GM12878 (cell line): ENCODE measurements around the gene HS3ST5. TPM values are rescaled to one million over a fixed set of nuclear protein-coding genes. Genes with fewer than 3 reads are reported as not detected.

ENCODE experiments used
- ATAC-seq: fragments of 200-7000 bp; cut with Tn5 transposase; 3 replicates; pipeline ENCODE4 v1.9.1; 2020; ENCODE audit warnings: mild to moderate bottlenecking, moderate library complexity
- BruUV-seq: library from RNA; stranded (reverse); fragments of 400-500 nt; replicated peaks from 2 replicates; lab custom pipeline; 2021; lab: Mats Ljungman, UMichigan
- CTCF ChIA-PET: fragments of 300-600 bp; sonication (Branson Sonifier 250); formaldehyde crosslinking; extraction: SDS; loops from one replicate; lab custom pipeline; 2021; ENCODE audit warnings: inconsistent platforms; lab: Yijun Ruan, JAX
- POLR2A ChIA-PET: fragments of 350-600 bp; formaldehyde crosslinking; extraction: SDS; loops from one replicate; lab custom pipeline; 2021; ENCODE audit warnings: inconsistent platforms; lab: Charles Lee
- RAD21 ChIA-PET: fragments of 300-600 bp; sonication (Branson Sonifier 250); formaldehyde crosslinking; loops from one replicate; lab custom pipeline; 2023; ENCODE audit warnings: antibody characterized with exemption; ENCODE audit not compliant: unreplicated experiment; lab: Charles Lee
- SMC1A ChIA-PET: fragments of 300-600 bp; sonication (Branson Sonifier 250); formaldehyde crosslinking; loops from one replicate; lab custom pipeline; 2023; ENCODE audit not compliant: unreplicated experiment, uncharacterized antibody; lab: Charles Lee
- DNase-seq: peaks from one replicate; pipeline ENCODE4 v3.0.0-alpha.2; 2011; ENCODE audit warnings: low read depth, low spot score
- FAIRE-seq: peaks from 3 replicates; lab custom pipeline; 2011; peaks lifted over from hg19 to GRCh38; lab: Jason Lieb, UNC
- H2AFZ ChIP-seq: 2 replicates; pipeline ENCODE4 v1.6.0; 2011; ENCODE audit warnings: low read depth, low read length, control low read depth; ENCODE audit not compliant: control insufficient read depth
- H3K27ac ChIP-seq: 2 replicates; pipeline ENCODE4 v1.5.1; 2011; ENCODE audit warnings: control low read depth; ENCODE audit not compliant: control insufficient read depth, insufficient read depth
- H3K27me3 ChIP-seq, 2 experiments: replicated peaks in 1 of 2; 2 replicates each; pipeline versions ENCODE4 v1.6.0 to v1.6.1; 2011; ENCODE audit warnings: low read length in 1 of 2; ENCODE audit not compliant: control insufficient read depth in 2 of 2, insufficient read depth in 2 of 2
- H3K36me3 ChIP-seq, 2 experiments: 2 replicates each; pipeline ENCODE4 v1.5.1; 2011; ENCODE audit warnings: low read length in 1 of 2; ENCODE audit not compliant: control insufficient read depth in 2 of 2, insufficient read depth in 2 of 2
- H3K4me1 ChIP-seq: 2 replicates; pipeline ENCODE4 v1.6.1; 2011; ENCODE audit warnings: mild to moderate bottlenecking, low read length, moderate library complexity, mixed read lengths; ENCODE audit not compliant: control insufficient read depth, insufficient read depth
- H3K4me2 ChIP-seq: 2 replicates; pipeline ENCODE4 v1.6.0; 2011; ENCODE audit warnings: control low read depth; ENCODE audit not compliant: control insufficient read depth, insufficient read depth
- H3K4me3 ChIP-seq: fragments of 200-600 bp; sonication (generic); 2 replicates; pipeline ENCODE4 v1.5.1; 2016
- H3K79me2 ChIP-seq: 2 replicates; pipeline ENCODE4 v1.6.0; 2011; ENCODE audit warnings: low read length; ENCODE audit not compliant: control insufficient read depth, insufficient read depth
- H3K9ac ChIP-seq: 2 replicates; pipeline ENCODE4 v1.8.0; 2011; ENCODE audit warnings: low read length, control low read depth, mixed read lengths; ENCODE audit not compliant: control insufficient read depth, insufficient read depth
- H3K9me3 ChIP-seq: replicated peaks from 3 replicates; pipeline ENCODE4 v1.5.1; 2011; ENCODE audit warnings: mild to moderate bottlenecking, low read length; ENCODE audit not compliant: control insufficient read depth, insufficient read depth
- H4K20me1 ChIP-seq: 2 replicates; pipeline ENCODE4 v1.6.0; 2011; ENCODE audit not compliant: control insufficient read depth, insufficient read depth
- HCFC1 ChIP-seq: fragments of 150-350 bp; IDR thresholded peaks from 2 replicates; pipeline ENCODE4 v1.6.1; 2014; ENCODE audit warnings: low read length
- IKZF2 ChIP-seq, 2 experiments: fragments of 450-650 bp; IDR thresholded peaks; 2 replicates each; pipeline ENCODE4 v1.6.1; 2017; ENCODE audit warnings: mild to moderate bottlenecking in 2 of 2, moderate library complexity in 2 of 2
- IRF4 ChIP-seq: IDR thresholded peaks from 2 replicates; pipeline ENCODE4 v1.6.1; 2011; ENCODE audit warnings: low read depth, low read length
- KLF5 ChIP-seq: fragments of 450-650 bp; IDR thresholded peaks from 2 replicates; pipeline ENCODE4 v1.6.1; 2014; ENCODE audit warnings: mild to moderate bottlenecking; ENCODE audit not compliant: partially characterized antibody
- MEF2A ChIP-seq: IDR thresholded peaks from 2 replicates; pipeline ENCODE4 v1.6.1; 2011; ENCODE audit warnings: low read depth, mild to moderate bottlenecking, low read length, moderate library complexity; ENCODE audit not compliant: insufficient read depth
- MTA2 ChIP-seq: fragments of 450-650 bp; IDR thresholded peaks from 2 replicates; pipeline ENCODE4 v1.6.1; 2016; ENCODE audit warnings: low read depth, mild to moderate bottlenecking, moderate library complexity
- MYC ChIP-seq: IDR thresholded peaks from 2 replicates; pipeline ENCODE4 v1.6.1; 2011; ENCODE audit warnings: mild to moderate bottlenecking, low read length, moderate library complexity, inconsistent platforms; ENCODE audit not compliant: insufficient read depth, insufficient replicate concordance, insufficient read length, severe bottlenecking
- NR2C2 ChIP-seq: IDR thresholded peaks from 2 replicates; pipeline ENCODE4 v1.6.1; 2011; ENCODE audit warnings: borderline replicate concordance, low read depth; ENCODE audit not compliant: control insufficient read depth, insufficient read length
- PAX5 ChIP-seq: IDR thresholded peaks from 2 replicates; pipeline ENCODE4 v1.6.1; 2011; ENCODE audit warnings: low read depth, low read length, borderline replicate concordance
- POLR2AphosphoS2 ChIP-seq: IDR thresholded peaks from 2 replicates; pipeline ENCODE4 v1.6.1; 2011; ENCODE audit warnings: low read depth, mild to moderate bottlenecking, low read length, improper control_type of control experiment, moderate library complexity
- RB1 ChIP-seq: fragments of 450-650 bp; formaldehyde crosslinking; IDR thresholded peaks from 2 replicates; pipeline ENCODE4 v1.6.1; 2017; ENCODE audit warnings: mild to moderate bottlenecking, borderline replicate concordance
- SIX5 ChIP-seq: IDR thresholded peaks from 2 replicates; pipeline ENCODE4 v1.6.1; 2011; ENCODE audit warnings: mild to moderate bottlenecking, low read depth, low read length, moderate library complexity; ENCODE audit not compliant: severe bottlenecking
- SP1 ChIP-seq: IDR thresholded peaks from one replicate; pipeline ENCODE4 v1.6.1; 2011; ENCODE audit warnings: low read depth, low read length
- SPI1 ChIP-seq: IDR thresholded peaks from 2 replicates; pipeline ENCODE4 v1.6.1; 2011; ENCODE audit warnings: low read depth, mild to moderate bottlenecking, low read length, moderate library complexity, borderline replicate concordance; ENCODE audit not compliant: insufficient read depth
- STAT1 ChIP-seq: fragments of 450-650 bp; conservative IDR thresholded peaks from 2 replicates; pipeline ENCODE4 v1.6.1; 2014; ENCODE audit warnings: antibody characterized with exemption, mild to moderate bottlenecking
- STAT3 ChIP-seq: IDR thresholded peaks from 2 replicates; pipeline ENCODE4 v1.6.1; 2011; ENCODE audit warnings: low read depth, low read length, improper control_type of control experiment
- ZNF217 ChIP-seq: fragments of 450-650 bp; IDR thresholded peaks from 2 replicates; pipeline ENCODE4 v1.6.1; 2017; ENCODE audit warnings: antibody characterized with exemption, mild to moderate bottlenecking
- ZNF24 ChIP-seq: fragments of 450-650 bp; IDR thresholded peaks from 2 replicates; pipeline ENCODE4 v1.6.1; 2017; ENCODE audit warnings: antibody characterized with exemption, mild to moderate bottlenecking
- WGBS: methylation state at CpG from one replicate; pipeline ENCODE4 v1.1.6; 2016; ENCODE audit warnings: low lambda C conversion rate; ENCODE audit not compliant: insufficient replicate concordance, insufficient coverage; ENCODE audit errors: missing lambda C conversion rate; 5-methylcytosine and 5-hydroxymethylcytosine counted together
- in situ Hi-C: fragments of 300-500 bp; cut with MboI; formaldehyde crosslinking; loops from 9 replicates; pipeline ENCODE4 v1.14.3; 2018; ENCODE audit warnings: mixed read lengths
- intact Hi-C: fragments of 100-400 bp; cut with micrococcal nuclease; formaldehyde crosslinking; loops from one replicate; pipeline ENCODE4 v1.14.2; 2022; ENCODE audit not compliant: unreplicated experiment
- polyA plus RNA-seq, 11 experiments: library from polyadenylated mRNA; depleted of rRNA in 4 of 11; unstranded in 6 of 11; stranded (reverse) in 5 of 11; fragments of >200 nt; fragmentation: Nextera tagmentation in 4 of 11; fragmentation: Illumina TruSeq in 1 of 11; extraction: Ambion mirVana in 4 of 11; extraction: Trizol in 1 of 11; gene quantifications; 1 replicate in 1 of 11; 2 replicates in 10 of 11; pipeline versions ENCODE4 v1.2.1 to v1.2.3, GENCODE V29; 2011 to 2016; ENCODE audit warnings: inconsistent platforms in 2 of 11, missing spikeins in 2 of 11, low read depth in 1 of 11
- total RNA-seq, 4 experiments: library from RNA; depleted of rRNA in 3 of 4; stranded (reverse); fragments of >200 nt in 3 of 4; fragmentation: Illumina TruSeq in 1 of 4; extraction: Trizol in 1 of 4; gene quantifications; 2 replicates each; pipeline versions ENCODE4 v1.2.1 to v1.2.3, GENCODE V29; 2013 to 2021
- TF ChIP-seq, protein P1 (sequence below): fragments of 450-650 bp; IDR thresholded peaks from 2 replicates; pipeline ENCODE4 v1.6.1; 2017; ENCODE audit warnings: mild to moderate bottlenecking, moderate library complexity
- TF ChIP-seq, protein P2 (sequence below): fragments of 450-650 bp; IDR thresholded peaks from 2 replicates; pipeline ENCODE4 v1.6.1; 2016; ENCODE audit warnings: mild to moderate bottlenecking

The HS3ST5 gene
- total and polyA plus RNA-seq, 10 of the 15 experiments (the other 5 are each of a cell fraction or from before 2014, with no cell fraction given) = 0.04 TPM; not detected in 9

DNA sequence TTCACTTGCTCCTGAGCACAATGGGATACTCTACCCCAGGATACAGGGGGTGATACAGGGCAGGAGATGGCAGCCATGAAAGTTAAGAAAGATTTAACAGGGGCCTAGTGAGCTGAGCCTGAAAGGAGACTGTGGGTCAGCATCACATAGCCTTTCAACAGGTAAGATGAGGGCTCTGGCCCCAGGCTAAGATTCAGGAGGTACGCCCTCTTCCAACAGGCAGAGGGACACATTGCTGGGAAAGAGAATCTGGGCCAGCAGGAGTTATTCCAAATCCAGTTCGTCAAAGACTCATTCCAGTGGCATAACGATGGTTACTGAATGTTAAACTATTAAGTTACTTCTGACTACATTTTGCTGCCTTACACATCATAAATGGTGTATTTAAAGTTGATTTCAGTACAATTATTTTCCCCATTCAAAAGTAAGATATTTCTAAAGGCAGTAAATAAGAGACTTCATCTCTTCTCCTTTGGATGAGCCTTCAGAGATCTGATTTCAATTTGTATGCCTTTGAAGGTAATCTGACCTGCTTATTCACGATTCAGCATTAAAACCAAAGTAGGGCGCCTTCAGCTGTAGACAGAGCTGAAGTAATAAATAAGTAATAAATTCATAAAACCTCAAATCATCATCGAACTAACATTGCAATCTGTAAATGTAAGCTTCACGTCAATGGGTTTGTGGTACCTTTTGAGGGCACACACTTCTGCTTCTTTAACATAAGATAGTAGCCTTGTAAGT, 62.4 kb downstream of the HS3ST5 start:
- TF ChIP-seq SPI1 = no peak
- TF ChIP-seq ZNF217 = no peak
- no peak for TF ChIP-seq STAT3
- TF ChIP-seq NR2C2 = no peak
- no peak for TF ChIP-seq PAX5
- TF ChIP-seq, protein P1, sequence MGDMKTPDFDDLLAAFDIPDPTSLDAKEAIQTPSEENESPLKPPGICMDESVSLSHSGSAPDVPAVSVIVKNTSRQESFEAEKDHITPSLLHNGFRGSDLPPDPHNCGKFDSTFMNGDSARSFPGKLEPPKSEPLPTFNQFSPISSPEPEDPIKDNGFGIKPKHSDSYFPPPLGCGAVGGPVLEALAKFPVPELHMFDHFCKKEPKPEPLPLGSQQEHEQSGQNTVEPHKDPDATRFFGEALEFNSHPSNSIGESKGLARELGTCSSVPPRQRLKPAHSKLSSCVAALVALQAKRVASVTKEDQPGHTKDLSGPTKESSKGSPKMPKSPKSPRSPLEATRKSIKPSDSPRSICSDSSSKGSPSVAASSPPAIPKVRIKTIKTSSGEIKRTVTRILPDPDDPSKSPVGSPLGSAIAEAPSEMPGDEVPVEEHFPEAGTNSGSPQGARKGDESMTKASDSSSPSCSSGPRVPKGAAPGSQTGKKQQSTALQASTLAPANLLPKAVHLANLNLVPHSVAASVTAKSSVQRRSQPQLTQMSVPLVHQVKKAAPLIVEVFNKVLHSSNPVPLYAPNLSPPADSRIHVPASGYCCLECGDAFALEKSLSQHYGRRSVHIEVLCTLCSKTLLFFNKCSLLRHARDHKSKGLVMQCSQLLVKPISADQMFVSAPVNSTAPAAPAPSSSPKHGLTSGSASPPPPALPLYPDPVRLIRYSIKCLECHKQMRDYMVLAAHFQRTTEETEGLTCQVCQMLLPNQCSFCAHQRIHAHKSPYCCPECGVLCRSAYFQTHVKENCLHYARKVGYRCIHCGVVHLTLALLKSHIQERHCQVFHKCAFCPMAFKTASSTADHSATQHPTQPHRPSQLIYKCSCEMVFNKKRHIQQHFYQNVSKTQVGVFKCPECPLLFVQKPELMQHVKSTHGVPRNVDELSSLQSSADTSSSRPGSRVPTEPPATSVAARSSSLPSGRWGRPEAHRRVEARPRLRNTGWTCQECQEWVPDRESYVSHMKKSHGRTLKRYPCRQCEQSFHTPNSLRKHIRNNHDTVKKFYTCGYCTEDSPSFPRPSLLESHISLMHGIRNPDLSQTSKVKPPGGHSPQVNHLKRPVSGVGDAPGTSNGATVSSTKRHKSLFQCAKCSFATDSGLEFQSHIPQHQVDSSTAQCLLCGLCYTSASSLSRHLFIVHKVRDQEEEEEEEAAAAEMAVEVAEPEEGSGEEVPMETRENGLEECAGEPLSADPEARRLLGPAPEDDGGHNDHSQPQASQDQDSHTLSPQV = no peak
- no peak for TF ChIP-seq MYC
- TF ChIP-seq KLF5 = no peak
- no peak for TF ChIP-seq IRF4
- TF ChIP-seq IKZF2 (IDR thresholded peaks at IDR 0.05) = no peak
- TF ChIP-seq HCFC1 = no peak
- TF ChIP-seq, protein P2, sequence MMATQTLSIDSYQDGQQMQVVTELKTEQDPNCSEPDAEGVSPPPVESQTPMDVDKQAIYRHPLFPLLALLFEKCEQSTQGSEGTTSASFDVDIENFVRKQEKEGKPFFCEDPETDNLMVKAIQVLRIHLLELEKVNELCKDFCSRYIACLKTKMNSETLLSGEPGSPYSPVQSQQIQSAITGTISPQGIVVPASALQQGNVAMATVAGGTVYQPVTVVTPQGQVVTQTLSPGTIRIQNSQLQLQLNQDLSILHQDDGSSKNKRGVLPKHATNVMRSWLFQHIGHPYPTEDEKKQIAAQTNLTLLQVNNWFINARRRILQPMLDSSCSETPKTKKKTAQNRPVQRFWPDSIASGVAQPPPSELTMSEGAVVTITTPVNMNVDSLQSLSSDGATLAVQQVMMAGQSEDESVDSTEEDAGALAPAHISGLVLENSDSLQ = no peak
- no peak for TF ChIP-seq ZNF24
- TF ChIP-seq MEF2A = no peak
- no peak for TF ChIP-seq SIX5
- TF ChIP-seq MTA2 = no peak
- TF ChIP-seq POLR2AphosphoS2 = no peak
- no peak for TF ChIP-seq STAT1
- TF ChIP-seq SP1 = no peak
- TF ChIP-seq RB1 = no peak
- no peak overlapping the region for H2AFZ ChIP-seq
- H3K79me2 ChIP-seq = no peaks in the 10 kb centered on the region
- H3K9ac ChIP-seq = no peak overlapping the region
- no peaks in the 10 kb centered on the region for H3K36me3 ChIP-seq
- SMC1A ChIA-PET = interaction anchor here (1.2 kb wide), 1 partner anchor 22 kb away, joined by 3 read pairs; no protein-coding TSS in a partner anchor
- no peaks in the 10 kb centered on the region for H3K9me3 ChIP-seq
- 19% methylated on average over 7 of the region's 7 CpGs for WGBS
- intact Hi-C loops (no loop called here), in situ Hi-C loops (no loop called here)
- no peak for FAIRE-seq
- no peak for DNase-seq
- CTCF ChIA-PET = interaction anchor here (1.1 kb wide), 1 partner anchor 10 kb away, joined by 7 read pairs; no protein-coding TSS in a partner anchor
- H3K4me1 ChIP-seq = no peaks in the 10 kb centered on the region
- H3K27ac ChIP-seq = no peak overlapping the region
- H4K20me1 ChIP-seq = no peaks in the 10 kb centered on the region
- H3K27me3 ChIP-seq = no peaks in the 10 kb centered on the region; a peak in 1 of 4 replicates
- POLR2A ChIA-PET = no interaction called here
- no TSS peak for BruUV-seq
- H3K4me3 ChIP-seq = no peak overlapping the region
- no peak overlapping the region for H3K4me2 ChIP-seq
- ATAC-seq = no peak
- RAD21 ChIA-PET = no interaction called here
